ENCODE measurements around the gene PURA. TPM values are rescaled to one million over a fixed set of nuclear protein-coding genes. Genes with fewer than 3 reads are reported as not detected.
"Not testable (repeated sequence)": the region's sequence is repeated elsewhere in the genome, so short reads cannot be mapped to it uniquely, and the experiment has no call there.

Gene PURA
- total RNA-seq, 1 donor from 2014 or later: 22.4 TPM

- DNase-seq (ENCODE audit: low read depth): no peak
Observed at GRCh38 chr5:140135127-140135526, 21.2 kb downstream of the PURA start.

- no peak for DNase-seq (ENCODE audit: low read depth)
Observed at GRCh38 chr5:140136624-140137023, 22.7 kb downstream of the PURA start.

GRCh38 chr5:140140435-140140834 is 26.5 kb downstream of the PURA start:
- DNase-seq (ENCODE audit: low read depth): no peak

GRCh38 chr5:140141241-140141640 is 27.3 kb downstream of the PURA start:
- peak; percentile 44 for DNase-seq (ENCODE audit: low read depth)

GRCh38 chr5:140142246-140142645 is 28.3 kb downstream of the PURA start:
- DNase-seq (ENCODE audit: low read depth): no peak

- DNase-seq (ENCODE audit: low read depth): no peak
Observed at GRCh38 chr5:140142856-140143255, 28.9 kb downstream of the PURA start.

GRCh38 chr5:140143521-140144258 is 29.8 kb downstream of the PURA start:
- DNase-seq (ENCODE audit: low read depth): no peak

- no peak for DNase-seq (ENCODE audit: low read depth)
Observed at GRCh38 chr5:140145256-140145655, 31.3 kb downstream of the PURA start.

GRCh38 chr5:140145818-140146522 is 32.1 kb downstream of the PURA start:
- peak; percentile 28 for DNase-seq (ENCODE audit: low read depth)

GRCh38 chr5:140146523-140146842 is 32.6 kb downstream of the PURA start:
- no peak for DNase-seq (ENCODE audit: low read depth)

GRCh38 chr5:140147460-140147859 is 33.6 kb downstream of the PURA start:
- no peak for DNase-seq (ENCODE audit: low read depth)

- peak; percentile 16 for DNase-seq (ENCODE audit: low read depth)
Observed at GRCh38 chr5:140148508-140148907, 34.6 kb downstream of the PURA start.

GRCh38 chr5:140150201-140150600 is 36.3 kb downstream of the PURA start:
- no peak for DNase-seq (ENCODE audit: low read depth)

- no peak for DNase-seq (ENCODE audit: low read depth)
Observed at GRCh38 chr5:140151144-140152021, 37.5 kb downstream of the PURA start.

GRCh38 chr5:140152022-140152999 is 38.4 kb downstream of the PURA start:
- DNase-seq (ENCODE audit: low read depth): no peak

- DNase-seq (ENCODE audit: low read depth): no peak
Observed at GRCh38 chr5:140153255-140153654, 39.3 kb downstream of the PURA start.

- no peak for DNase-seq (ENCODE audit: low read depth)
Observed at GRCh38 chr5:140153905-140154304, 40.0 kb downstream of the PURA start.

GRCh38 chr5:140154710-140155381 is 40.9 kb downstream of the PURA start:
- DNase-seq (ENCODE audit: low read depth): not testable (repeated sequence)

- DNase-seq (ENCODE audit: low read depth): peak; percentile 44
Observed at GRCh38 chr5:140157032-140157781, 43.3 kb downstream of the PURA start.
